GM19467 (cell line): ENCODE results near the gene AMT.
"Not testable (repeated sequence)": the region's sequence is repeated elsewhere in the genome, so short reads cannot be mapped to it uniquely, and the experiment has no call there.

Experiments
- ATAC-seq: cut with Tn5 transposase; IDR thresholded peaks from one replicate; pipeline ENCODE4 v1.9.1; 2021; ENCODE audit warnings: mild to moderate bottlenecking, moderate library complexity; ENCODE audit not compliant: unreplicated experiment

The AMT gene

DNA sequence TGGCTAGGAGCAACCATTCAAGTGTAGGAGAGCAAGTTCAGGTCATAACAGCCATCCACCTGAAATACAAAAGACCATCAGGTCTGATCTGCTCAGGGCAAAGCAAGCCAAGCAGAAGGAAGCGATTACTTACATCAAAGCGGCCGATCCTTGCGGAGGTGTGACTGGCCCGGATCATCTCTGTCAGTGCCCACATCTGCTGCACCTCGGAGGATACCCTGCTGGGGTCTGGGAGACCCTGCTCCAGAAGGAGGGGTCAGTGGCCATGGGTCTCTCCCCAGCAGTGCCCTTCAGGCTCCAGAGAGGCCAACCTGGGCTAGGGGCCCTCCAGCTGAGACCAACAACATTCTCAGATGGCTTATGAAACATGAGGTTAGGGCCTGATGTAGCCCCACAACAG is 2.5 kb upstream of the AMT start:
- no peak for ATAC-seq

DNA sequence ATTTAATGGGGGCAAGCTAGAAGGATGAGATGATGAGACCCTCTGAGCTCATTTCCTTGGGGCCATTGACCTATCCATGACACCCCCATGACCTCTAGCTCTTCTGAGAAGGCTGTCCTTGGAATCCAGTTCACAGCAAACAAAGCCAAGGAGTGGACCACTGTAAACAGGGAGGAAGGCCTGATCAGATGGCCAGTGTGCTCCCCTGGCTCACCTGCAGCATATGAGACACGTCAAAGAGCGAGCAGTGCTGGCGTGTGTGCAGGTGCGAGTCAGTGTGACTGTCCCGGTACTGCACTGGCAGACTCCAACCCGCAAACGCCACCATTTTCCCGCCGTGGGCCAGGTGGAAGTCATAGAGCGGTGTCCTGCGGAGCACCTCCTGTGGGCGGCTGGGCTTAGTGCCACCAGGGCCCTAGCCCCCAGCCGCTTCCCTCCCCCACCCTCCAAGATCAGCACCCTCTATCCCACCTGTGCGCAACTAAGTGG is 339 bp downstream of the AMT start:
- no peak for ATAC-seq

DNA sequence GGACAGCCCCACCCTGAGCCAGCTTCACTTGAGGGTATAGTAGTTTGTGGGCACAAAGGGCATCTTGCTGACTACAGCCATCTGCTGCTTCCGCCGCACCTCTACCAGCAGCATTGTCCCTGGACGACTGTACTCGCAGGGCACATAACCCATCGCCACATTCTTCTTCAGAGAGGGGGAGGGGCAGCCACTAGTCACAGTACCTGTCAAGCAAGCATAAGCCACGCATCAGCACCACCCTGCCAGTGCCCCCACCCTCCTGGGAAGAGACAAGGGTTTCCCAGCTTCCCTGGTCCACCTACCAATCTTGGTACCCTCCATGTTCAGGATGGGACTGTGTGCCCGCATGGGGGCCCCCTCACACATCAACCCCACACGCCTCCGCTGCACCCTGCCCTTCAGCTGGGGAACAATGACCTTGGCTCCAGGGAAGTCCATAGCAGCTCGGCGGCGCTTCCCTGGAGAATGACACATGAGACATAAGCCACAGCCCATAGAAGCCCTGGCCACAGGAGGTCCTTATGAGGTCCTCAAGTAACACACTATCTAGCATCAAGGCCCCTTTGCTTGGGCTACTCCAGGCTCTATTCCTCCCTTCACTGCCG is 4.7 kb downstream of the AMT start:
- ATAC-seq, result no peak

DNA sequence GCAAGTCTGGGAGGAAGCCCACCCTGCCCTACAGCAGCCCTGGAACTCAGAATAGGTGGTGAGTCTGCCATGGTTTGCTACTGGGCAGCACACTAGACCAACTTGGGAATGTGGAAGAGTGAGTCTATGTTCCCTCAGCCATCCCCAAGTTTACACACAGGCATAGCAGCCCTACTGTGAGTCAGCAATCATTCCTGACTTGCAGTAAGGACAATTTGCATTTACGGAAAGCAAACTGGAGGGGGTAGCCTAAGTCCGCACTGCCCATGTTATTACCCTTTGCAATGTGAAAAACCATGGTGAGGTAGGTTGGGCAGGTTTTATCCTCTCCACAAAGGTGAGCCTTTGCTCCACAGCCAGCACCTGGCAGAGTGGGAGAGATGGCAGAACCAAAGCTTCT is 5.4 kb downstream of the AMT start:
- no peak for ATAC-seq

DNA sequence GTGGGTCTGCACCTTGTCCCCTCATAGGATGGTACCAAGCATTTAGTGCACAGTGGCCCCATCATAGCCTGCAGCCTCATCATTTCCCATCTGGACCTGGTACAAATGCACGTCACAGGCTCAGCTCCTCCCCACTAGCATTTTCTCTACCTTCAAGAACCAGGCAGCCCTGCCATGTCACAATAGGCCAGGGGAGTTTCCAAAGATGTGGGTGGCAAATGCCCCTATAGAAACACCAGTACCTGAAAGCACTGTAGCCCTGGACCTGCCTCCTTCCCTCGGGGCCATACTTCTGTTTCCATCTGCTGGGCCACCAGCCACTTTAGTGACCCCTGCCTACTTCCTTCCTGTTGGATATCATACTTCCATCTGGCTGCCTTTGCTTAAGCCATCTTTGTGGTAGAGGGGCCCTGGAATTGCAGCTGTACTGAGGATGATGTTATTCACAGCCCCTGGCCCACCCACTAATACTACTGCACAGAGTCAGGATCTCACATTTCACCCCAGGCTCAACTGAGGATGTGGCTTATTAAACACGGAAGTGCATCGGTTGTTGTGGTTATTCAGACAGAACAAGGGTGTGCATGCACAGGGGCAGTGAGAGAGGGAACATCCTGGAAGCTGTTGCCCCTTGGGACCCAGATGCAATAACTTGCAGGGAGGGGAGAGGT is 6.2 kb downstream of the AMT start:
- no peak for ATAC-seq

DNA sequence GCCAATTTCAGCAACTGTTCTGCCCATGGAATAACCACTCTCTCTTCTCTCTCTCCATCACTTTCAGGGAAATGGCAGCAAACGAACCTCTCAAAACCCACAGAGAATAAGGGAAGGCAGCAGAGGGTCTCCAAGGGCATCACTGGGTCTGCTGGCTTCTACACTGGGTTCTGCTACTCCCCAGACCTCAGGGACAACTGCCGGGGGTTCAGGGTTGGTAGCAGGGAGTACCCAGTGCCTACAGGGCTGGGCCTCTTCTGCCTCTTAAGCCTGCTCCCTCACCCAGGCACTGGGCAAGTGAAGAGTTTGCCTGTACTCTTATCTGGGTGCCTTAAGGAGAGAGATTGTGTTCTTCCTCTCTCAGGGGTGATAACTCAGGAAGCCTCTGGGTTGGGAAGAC is 7.5 kb downstream of the AMT start:
- no peak for ATAC-seq

DNA sequence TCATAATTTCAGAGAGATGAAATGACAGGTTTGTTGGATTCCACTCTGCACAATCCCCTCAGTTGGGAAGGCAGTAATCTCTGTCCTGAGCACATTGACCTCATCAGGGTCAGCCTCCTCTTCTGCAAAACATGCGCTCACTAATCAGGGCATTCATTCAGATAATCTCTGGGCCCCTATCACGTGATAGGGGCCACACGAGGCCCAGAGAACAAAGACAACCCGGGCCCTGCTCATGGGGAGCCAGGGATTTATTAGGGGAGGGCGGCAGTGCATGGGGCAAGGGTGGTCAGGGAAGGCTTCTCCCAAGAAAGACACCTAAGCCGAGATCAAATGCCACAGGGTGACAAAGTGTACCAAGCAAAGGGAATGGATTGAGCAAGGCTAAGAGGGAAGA is 8.9 kb downstream of the AMT start:
- no peak for ATAC-seq

DNA sequence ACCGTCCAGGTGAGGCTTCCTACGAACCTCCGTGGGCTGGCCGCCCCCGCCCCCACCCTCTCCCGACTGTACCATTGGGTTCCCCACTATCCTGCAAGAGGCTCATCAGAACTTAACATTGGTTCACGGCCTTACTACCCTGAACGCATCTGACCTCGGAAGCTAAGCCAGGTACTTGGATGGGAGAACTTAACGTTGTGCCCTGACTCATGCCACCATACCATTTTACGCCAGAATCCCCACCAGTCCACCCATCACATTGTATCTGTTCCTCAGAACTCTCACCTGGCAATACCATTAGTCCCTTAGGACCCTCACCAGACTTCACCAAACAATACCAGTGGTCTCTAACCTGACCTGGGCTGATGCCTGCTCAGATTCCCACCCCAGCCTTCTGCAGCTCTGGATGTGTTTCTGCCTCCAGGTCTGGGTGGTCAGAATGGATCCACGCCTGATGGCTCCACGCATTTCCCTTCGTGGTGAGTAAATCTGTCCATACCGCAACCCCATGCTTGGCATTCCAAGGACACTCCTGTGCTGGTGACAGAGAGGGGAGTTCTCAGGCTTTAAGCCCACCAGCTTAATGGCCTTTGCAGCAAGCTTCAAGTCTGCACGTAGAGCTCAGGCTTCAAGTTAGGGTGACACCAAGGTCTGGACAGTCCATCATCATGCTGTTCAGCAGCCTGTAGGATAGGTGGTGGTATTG is 9.5 kb downstream of the AMT start:
- ATAC-seq, result no peak

DNA sequence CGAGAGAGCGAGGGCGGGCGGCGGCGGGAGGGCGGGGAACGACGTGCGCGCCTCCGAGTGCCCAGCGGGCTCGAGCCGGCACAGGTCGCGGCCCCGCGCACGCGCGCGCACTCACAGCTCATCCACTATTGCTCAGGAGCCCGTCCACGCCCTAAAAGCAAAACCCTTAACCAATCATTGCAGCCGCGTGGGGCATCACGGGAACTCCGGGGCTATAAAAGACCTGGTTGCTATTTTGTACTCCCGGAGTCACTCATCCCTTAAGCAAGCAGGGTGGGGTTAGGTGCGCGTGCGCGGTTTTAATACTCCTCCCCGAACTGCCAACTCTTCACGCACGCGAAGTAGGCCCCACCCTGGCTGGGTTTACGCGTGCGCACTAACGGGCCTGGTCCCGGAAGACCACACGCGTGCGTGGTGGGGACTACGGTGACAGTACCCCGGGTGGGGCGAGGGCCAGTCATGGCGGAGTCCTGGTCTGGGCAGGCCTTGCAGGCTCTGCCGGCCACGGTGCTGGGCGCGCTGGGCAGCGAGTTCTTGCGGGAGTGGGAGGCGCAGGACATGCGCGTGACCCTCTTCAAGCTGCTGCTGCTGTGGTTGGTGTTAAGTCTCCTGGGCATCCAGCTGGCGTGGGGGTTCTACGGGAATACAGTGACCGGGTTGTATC is 10.2 kb downstream of the AMT start, which contains the start of the genes RHOA and TCTA:
Gene RHOA, minus strand, starts transcription at position 9 of the 664 bp plus-strand sequence. CDS start 36,387 bp downstream, outside the sequence.
Gene TCTA, plus strand, starts transcription at position 456 of the 664 bp plus-strand sequence. Its CDS starts 4 bp downstream, at position 460.
- peak; percentile 73 for ATAC-seq

DNA sequence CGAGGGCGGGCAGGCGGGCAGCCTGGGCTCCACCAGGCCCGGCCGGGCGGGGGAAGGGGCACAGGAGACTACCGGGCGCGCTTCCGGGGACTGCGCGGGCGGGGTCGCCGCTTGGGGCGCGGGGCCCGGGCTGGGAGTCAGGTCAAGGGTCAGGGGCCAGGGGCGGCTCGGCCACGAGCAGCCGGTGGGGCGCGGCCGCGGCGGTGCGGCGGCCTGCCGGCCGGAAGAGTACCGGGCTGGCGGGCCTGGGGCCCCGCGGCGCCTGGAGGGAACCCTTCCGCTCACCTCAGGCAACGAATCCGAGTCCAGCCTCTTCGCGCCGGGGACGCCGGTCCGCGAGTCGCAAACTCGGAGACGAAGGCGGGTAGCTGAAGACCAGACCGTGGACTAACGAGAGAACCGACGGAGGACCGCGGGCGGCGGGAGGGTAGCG is 10.7 kb downstream of the AMT start:
- peak; percentile 26 for ATAC-seq

DNA sequence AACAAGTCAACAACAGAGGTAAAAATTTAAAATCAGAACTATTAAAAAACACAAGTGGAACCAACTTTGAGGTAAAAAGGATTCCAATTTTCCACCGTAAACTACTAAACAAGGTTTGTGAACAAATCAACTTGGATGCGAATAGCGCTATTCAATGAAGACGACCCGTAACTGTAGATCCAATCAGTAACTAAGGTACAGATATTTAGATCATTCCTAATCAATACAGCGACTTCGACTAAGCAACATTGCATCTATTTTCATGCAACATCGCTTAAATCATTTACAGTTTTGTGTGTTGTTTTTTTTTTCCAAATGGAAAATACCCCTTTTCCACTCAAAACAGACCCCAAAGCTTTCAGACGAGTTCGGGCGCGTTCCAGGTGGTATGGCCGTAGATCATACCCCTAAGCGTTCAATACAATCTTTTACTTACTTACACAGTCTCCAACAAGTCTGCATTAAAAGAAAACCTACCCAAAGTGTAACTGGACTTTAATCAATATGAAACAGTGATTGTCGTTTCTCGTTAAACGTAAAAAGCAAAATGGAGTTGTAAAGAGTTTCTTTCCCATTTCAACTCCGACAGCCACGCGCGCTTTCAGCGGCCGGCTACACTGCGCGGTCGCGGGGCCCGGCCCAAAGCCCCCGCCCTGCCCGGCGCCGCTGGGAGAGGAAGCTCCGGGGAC is 11.3 kb downstream of the AMT start:
- ATAC-seq, result no peak

DNA sequence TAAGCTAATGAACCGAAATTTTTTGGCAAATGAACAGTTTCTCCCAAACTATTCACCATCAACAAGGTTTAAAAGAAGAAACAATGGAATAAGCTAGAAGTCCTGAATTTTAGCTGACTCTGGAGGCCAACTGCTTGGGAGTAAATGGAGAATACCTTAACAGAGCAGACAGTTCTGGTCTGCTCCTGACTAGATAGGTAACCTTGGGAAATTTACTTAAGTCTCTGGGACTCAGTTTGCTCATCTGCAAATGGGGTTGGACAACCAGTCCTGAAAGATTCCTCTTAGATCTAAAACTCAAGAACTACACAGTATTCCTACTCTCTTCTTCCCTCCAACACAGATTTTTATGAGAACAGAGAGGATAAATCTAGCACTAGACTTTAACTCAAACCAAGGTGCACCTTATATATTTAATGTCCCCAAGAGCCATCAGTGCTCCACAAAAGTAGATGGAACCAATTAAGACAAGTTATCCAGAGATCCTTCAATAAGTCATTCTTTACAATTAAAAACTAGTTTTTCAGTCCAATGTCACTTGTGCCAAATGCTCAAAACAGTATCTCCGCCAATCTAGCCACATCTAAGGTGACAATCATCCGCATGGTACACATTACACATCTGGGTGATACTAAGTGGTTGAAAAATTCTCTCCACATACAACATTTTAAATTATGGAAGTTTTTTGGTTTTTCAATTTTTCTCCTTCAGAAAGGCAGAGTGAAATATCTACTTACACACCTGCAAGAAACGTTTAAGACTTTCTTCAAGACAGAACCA is 12.0 kb downstream of the AMT start:
- ATAC-seq, result no peak

DNA sequence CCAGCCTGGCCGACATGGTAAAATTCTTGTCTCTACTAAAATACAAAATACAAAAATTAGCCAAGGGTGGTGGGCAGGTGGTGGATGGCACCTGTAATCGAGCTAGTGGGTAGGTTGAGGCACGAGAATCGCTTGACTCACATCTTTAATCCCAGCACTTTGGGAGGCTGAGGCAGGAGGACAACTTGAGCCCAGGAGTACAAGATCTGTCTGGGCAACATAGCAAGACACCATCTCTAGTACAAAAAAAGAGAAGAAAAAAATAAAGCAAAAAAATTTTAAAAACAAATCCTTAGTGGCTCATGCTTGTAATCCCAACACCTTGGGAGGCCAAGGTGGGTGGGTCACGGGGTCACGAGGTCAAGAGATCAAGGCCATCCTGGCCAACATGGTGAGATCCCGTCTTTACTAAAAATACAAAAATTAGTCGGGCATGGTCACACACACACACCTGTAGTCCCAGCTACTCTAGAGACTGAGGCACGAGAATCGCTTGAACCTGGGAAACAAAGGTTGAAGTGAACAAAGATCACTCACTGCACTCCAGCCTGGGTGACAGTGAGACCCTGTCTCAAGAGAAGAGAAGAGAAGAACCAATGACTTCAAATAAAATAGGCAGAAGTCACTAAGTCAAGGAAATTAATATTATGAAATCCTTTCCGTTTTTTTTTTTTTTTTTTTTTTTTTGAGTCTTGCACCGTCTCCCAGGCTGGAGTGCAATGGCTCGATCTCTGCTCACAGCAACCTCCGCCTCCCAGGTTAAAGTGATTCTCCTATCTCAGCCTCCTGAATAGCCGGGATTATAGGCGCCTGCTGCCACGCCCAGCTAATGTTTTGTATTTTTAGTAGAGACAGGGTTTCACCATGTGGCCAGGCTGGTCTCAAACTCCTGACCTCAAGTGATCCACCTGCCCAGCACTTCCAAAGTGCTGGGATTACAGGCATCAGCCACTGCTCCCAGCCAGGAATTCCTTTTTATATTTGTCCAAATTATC is 15.4 kb downstream of the AMT start:
- ATAC-seq, result no peak

DNA sequence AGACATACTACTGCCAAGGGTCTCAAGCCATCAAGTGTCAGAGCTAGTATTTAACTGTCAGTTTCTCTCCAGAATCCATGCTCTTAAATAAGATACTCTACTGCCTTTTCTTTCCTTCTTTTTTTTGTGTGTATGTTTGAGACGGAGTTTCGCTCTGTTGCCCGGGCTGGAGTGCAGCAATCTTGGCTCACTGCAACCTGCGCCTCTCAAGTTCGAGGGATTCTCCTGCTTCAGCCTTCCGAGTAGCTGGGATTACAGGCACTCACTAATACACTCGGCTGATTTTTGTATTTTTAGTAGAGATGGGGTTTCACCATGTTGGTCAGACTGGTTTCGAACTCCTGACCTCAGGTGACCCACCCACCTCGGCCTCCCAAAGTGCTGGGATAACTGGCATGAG is 16.7 kb downstream of the AMT start:
- not testable (repeated sequence) for ATAC-seq

DNA sequence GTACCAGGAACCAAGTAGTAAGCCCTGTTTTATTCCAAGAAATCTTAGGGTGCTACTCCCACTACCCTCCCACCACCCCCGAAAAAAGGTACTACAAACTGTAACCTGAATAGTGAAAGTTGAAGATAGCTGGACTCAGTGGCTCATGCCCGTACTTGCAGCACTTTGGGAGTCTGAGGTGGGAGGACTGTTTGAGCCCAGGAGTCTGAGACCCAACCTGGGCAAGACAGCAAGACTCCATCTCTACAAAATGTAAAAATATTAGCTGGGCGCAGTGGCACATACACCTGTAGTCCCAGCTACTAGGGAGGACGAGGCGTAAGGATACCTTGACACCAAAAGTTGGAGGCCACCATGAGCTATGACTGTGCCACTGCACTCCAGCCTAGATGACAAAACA is 18.4 kb downstream of the AMT start:
- no peak for ATAC-seq

DNA sequence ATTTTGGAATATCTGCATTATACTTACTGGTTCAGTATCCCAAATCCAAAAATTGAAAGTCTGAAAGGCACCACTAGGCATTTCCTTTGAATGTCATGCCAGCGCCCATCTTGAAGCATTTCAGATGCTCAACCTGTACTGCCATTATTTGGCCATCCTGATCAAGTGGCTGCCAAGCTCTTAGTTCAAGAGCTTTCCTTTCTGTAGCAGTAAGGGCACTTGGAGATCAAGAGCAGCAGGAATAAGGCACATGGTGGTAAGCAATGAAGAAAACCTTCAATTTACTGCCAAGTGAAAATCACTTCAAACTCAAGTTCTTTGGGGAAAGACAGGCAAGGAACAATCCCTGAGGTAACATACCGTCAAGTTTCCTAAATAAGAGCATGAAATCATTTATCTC is 20.5 kb downstream of the AMT start:
- no peak for ATAC-seq

DNA sequence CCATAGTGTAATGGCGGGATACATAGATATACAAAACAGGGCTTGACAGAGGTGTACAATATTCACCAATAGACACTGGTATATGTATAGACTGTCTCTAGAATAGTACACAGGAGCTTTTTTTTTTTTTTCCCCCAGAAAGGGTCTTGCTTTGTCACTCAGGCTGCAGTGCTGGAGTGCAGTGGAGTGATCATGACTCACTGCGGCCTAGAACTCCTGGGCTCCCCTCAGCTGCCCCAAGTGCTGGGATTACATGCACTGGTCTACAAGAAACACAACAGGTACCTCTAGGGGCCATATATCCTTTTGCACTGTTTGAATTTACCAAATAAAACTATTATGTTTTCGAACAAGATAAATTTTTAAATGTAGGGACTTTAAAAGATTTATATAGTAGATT is 22.8 kb downstream of the AMT start:
- no peak for ATAC-seq

DNA sequence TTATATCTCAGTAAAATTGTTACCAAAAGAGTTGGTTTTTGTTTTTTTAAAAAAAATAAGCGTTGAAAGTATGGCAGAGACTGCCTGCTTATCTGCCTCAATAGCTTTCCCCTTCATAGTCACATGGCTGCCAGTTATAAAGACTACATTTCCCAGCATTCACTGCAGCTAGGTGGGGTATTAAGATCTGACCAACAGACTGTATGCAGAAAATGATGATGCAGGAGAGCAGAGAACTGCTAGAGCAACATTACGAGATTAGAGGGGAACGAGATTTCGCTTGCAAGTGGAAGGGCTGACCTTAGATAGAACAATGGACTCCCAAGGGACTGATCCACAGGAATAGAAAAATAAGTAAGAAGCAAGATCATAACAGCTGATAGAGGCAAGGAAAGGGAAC is 24.8 kb downstream of the AMT start:
- no peak for ATAC-seq

DNA sequence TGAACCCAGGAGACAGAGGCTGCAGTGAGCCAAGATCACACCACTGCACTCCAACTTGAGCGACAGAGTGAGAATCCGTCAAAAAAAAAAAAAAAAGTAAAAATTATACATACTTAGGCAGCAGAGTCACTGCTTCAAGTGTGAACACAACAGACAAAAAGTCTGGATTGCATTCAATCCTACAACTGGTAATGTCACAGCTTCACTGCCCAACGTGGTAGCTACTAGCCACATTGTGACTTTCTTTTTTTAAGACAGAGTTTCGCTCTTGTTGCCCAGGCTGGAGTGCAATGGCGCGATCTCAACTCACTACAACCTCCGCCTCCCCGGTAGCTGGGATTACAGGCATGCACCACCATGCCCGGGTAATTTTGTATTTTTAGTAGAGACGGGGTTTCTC is 31.0 kb downstream of the AMT start:
- ATAC-seq, result not testable (repeated sequence)
